ENCODE measurements around the gene CHRM1. TPM values are rescaled to one million over a fixed set of nuclear protein-coding genes. Genes with fewer than 3 reads are reported as not detected.
A peak's percentile ranks its signal among the peaks of the same experiment; 100 is the strongest.

Gene CHRM1
- total and polyA plus RNA-seq, 8 donors: 0.06 to 0.19 (median 0.12) TPM; not detected in 1

- FAIRE-seq: no peak
- Histone ChIP-seq H3K4me1 (peaks cover 0 to 6% (median 0%) of the 10 kb centered on the region in 3 donors), H3K4me3 (no peak overlapping the region), H3K9me3 (no peaks in the 10 kb centered on the region), H3K36me3 (no peaks in the 10 kb centered on the region), H3K27me3 (peaks cover 0 to 12% (median 4%) of the 10 kb centered on the region in 4 donors), H3K27ac (no peak overlapping the region)
- ATAC-seq: no peak
- WGBS, 2 donors: 18 to 26% methylated on average over 48 to 53 of the region's 53 CpGs
- TF ChIP-seq, protein P1, sequence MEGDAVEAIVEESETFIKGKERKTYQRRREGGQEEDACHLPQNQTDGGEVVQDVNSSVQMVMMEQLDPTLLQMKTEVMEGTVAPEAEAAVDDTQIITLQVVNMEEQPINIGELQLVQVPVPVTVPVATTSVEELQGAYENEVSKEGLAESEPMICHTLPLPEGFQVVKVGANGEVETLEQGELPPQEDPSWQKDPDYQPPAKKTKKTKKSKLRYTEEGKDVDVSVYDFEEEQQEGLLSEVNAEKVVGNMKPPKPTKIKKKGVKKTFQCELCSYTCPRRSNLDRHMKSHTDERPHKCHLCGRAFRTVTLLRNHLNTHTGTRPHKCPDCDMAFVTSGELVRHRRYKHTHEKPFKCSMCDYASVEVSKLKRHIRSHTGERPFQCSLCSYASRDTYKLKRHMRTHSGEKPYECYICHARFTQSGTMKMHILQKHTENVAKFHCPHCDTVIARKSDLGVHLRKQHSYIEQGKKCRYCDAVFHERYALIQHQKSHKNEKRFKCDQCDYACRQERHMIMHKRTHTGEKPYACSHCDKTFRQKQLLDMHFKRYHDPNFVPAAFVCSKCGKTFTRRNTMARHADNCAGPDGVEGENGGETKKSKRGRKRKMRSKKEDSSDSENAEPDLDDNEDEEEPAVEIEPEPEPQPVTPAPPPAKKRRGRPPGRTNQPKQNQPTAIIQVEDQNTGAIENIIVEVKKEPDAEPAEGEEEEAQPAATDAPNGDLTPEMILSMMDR (IDR thresholded peaks at IDR 0.05): no peak
- intact Hi-C loops (cut with DNase I): no loop called here
- DNase-seq: no peak
Measured at GRCh38 chr11:62926680-62927455, 5.7 kb upstream of the CHRM1 start.

GRCh38 chr11:62925745-62926679 is 4.8 kb upstream of the CHRM1 start:
- DNase-seq: peak in 1 of 6 donors; percentile 59
- Histone ChIP-seq H3K27ac (no peak overlapping the region), H3K4me1 (peaks cover 0 to 6% (median 0%) of the 10 kb centered on the region in 3 donors), H3K36me3 (no peaks in the 10 kb centered on the region), H3K9me3 (no peaks in the 10 kb centered on the region), H3K27me3 (peaks cover 0 to 12% (median 4%) of the 10 kb centered on the region in 4 donors), H3K4me3 (peak overlapping the region in 1 of 4 donors; percentile 13)
- intact Hi-C loops (cut with DNase I): no loop called here
- FAIRE-seq: no peak
- TF ChIP-seq, protein P1 (IDR thresholded peaks at IDR 0.05): no peak
- 38 to 43% methylated on average over 71 of the region's 71 CpGs for WGBS, 2 donors
- ATAC-seq: no peak

DNA sequence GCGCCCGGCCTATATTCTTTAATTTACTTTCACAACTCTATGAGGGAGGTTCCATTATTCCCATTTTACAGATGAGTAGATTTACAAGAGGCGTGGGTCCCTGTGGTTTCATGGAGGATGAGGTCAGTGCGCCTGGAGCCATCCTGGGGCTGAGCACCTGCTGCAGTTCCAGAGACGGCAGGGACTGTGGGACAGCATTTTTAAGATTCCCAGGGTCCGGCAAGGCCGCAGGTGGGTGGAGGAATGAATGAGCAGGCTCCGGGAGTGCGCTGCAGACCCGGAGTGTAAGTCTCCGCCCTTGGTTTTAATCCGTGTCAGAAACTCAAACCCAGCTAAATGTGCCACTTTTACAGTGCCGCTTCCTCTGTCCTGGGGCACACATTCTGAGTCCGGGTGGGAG is 4.1 kb upstream of the CHRM1 start:
- H3K4me1 ChIP-seq: peaks cover 0 to 6% (median 0%) of the 10 kb centered on the region in 3 donors
- no peak overlapping the region for H3K4me3 ChIP-seq
- no peak overlapping the region for H3K27ac ChIP-seq
- peaks cover 0 to 12% (median 4%) of the 10 kb centered on the region in 4 donors for H3K27me3 ChIP-seq
- intact Hi-C loops (cut with DNase I): no loop called here
- H3K9me3 ChIP-seq: no peaks in the 10 kb centered on the region
- H3K36me3 ChIP-seq: no peaks in the 10 kb centered on the region
- no peak for DNase-seq
- 80 to 92% methylated on average over 14 of the region's 14 CpGs for WGBS, 2 donors
- ATAC-seq: no peak
- no peak for FAIRE-seq
- TF ChIP-seq, protein P1 (IDR thresholded peaks at IDR 0.05): no peak

GRCh38 chr11:62923601-62924411 is 2.6 kb upstream of the CHRM1 start:
- ATAC-seq (no peak), FAIRE-seq (no peak), DNase-seq (no peak)
- peaks cover 0 to 6% (median 0%) of the 10 kb centered on the region in 3 donors for H3K4me1 ChIP-seq
- H3K4me3 ChIP-seq: peak overlapping the region in 2 of 4 donors; percentile 1 to 31
- intact Hi-C loops (cut with DNase I): no loop called here
- TF ChIP-seq, protein P1 (IDR thresholded peaks at IDR 0.05): no peak
- no peaks in the 10 kb centered on the region for H3K9me3 ChIP-seq
- no peaks in the 10 kb centered on the region for H3K36me3 ChIP-seq
- H3K27ac ChIP-seq: no peak overlapping the region
- 10 to 11% methylated on average over 52 of the region's 52 CpGs for WGBS, 2 donors
- peaks cover 0 to 12% (median 4%) of the 10 kb centered on the region in 4 donors for H3K27me3 ChIP-seq
